Activated naive CD8-positive, alpha-beta T cell (primary cell): Measurements from ENCODE around the gene BFSP2.

Experiments
- H3K27ac Mint-ChIP-seq: one replicate; pipeline ENCODE4 v1.8.0; 2021; ENCODE audit warnings: mixed read lengths
- H3K27me3 Mint-ChIP-seq: one replicate; pipeline ENCODE4 v1.8.0; 2021; ENCODE audit warnings: mixed read lengths
- H3K36me3 Mint-ChIP-seq: one replicate; pipeline ENCODE4 v1.8.0; 2021; ENCODE audit warnings: mixed read lengths
- H3K4me1 Mint-ChIP-seq: one replicate; pipeline ENCODE4 v1.8.0; 2021; ENCODE audit warnings: low read depth, mixed read lengths
- H3K4me3 Mint-ChIP-seq: one replicate; pipeline ENCODE4 v1.8.0; 2021; ENCODE audit warnings: mild to moderate bottlenecking, mixed read lengths
- H3K9me3 Mint-ChIP-seq: one replicate; pipeline ENCODE4 v1.8.0; 2021; ENCODE audit warnings: low read depth, mixed read lengths

BFSP2 gene

GRCh38 chr3:133375403-133375745 is 24.5 kb upstream of the BFSP2 start:
- H3K9me3 Mint-ChIP-seq: no peaks in the 10 kb centered on the region
- H3K4me3 Mint-ChIP-seq: no peak overlapping the region
- peaks cover 2% of the 10 kb centered on the region for H3K36me3 Mint-ChIP-seq
- H3K27me3 Mint-ChIP-seq: no peaks in the 10 kb centered on the region
- no peaks in the 10 kb centered on the region for H3K4me1 Mint-ChIP-seq
- no peak overlapping the region for H3K27ac Mint-ChIP-seq

- Mint-ChIP-seq H3K4me1 (no peaks in the 10 kb centered on the region), H3K27me3 (no peaks in the 10 kb centered on the region), H3K4me3 (no peak overlapping the region), H3K27ac (no peak overlapping the region), H3K36me3 (peaks cover 2% of the 10 kb centered on the region), H3K9me3 (no peaks in the 10 kb centered on the region)
These were observed 23.0 kb upstream of the BFSP2 start for GRCh38 chr3:133376810-133377209.

- H3K27me3 Mint-ChIP-seq: no peaks in the 10 kb centered on the region
- H3K4me3 Mint-ChIP-seq: no peak overlapping the region
- peaks cover 2% of the 10 kb centered on the region for H3K36me3 Mint-ChIP-seq
- H3K9me3 Mint-ChIP-seq: no peaks in the 10 kb centered on the region
- H3K27ac Mint-ChIP-seq: no peak overlapping the region
- no peaks in the 10 kb centered on the region for H3K4me1 Mint-ChIP-seq
These were observed 22.5 kb upstream of the BFSP2 start for GRCh38 chr3:133377396-133377795.

GRCh38 chr3:133379926-133380325 is 19.9 kb upstream of the BFSP2 start:
- no peaks in the 10 kb centered on the region for H3K9me3 Mint-ChIP-seq

GRCh38 chr3:133380481-133381225 is 19.2 kb upstream of the BFSP2 start:
- no peaks in the 10 kb centered on the region for H3K9me3 Mint-ChIP-seq
- H3K4me3 Mint-ChIP-seq: no peak overlapping the region
- no peaks in the 10 kb centered on the region for H3K4me1 Mint-ChIP-seq
- no peak overlapping the region for H3K27ac Mint-ChIP-seq
- no peaks in the 10 kb centered on the region for H3K27me3 Mint-ChIP-seq
- peaks cover 2% of the 10 kb centered on the region for H3K36me3 Mint-ChIP-seq

More at GRCh38 chr3:133379926-133380325, 19.9 kb upstream of the BFSP2 start:
- H3K27me3 Mint-ChIP-seq: no peaks in the 10 kb centered on the region
- H3K4me3 Mint-ChIP-seq: no peak overlapping the region
- H3K27ac Mint-ChIP-seq: no peak overlapping the region
- H3K4me1 Mint-ChIP-seq: no peaks in the 10 kb centered on the region
- H3K36me3 Mint-ChIP-seq: peaks cover 2% of the 10 kb centered on the region

GRCh38 chr3:133381346-133382109 is 18.3 kb upstream of the BFSP2 start:
- Mint-ChIP-seq H3K27me3 (no peaks in the 10 kb centered on the region), H3K36me3 (peaks cover 2% of the 10 kb centered on the region), H3K4me1 (no peaks in the 10 kb centered on the region), H3K9me3 (no peaks in the 10 kb centered on the region), H3K4me3 (no peak overlapping the region), H3K27ac (no peak overlapping the region)

- Mint-ChIP-seq H3K4me1 (no peaks in the 10 kb centered on the region), H3K9me3 (no peaks in the 10 kb centered on the region), H3K27me3 (no peaks in the 10 kb centered on the region), H3K27ac (no peak overlapping the region), H3K36me3 (peaks cover 2% of the 10 kb centered on the region), H3K4me3 (no peak overlapping the region)
These were observed 16.7 kb upstream of the BFSP2 start for GRCh38 chr3:133383175-133383574.

GRCh38 chr3:133383741-133384140 is 16.1 kb upstream of the BFSP2 start:
- Mint-ChIP-seq H3K36me3 (peaks cover 2% of the 10 kb centered on the region), H3K4me3 (no peak overlapping the region), H3K27me3 (no peaks in the 10 kb centered on the region), H3K4me1 (no peaks in the 10 kb centered on the region), H3K9me3 (no peaks in the 10 kb centered on the region), H3K27ac (no peak overlapping the region)

- Mint-ChIP-seq H3K4me3 (no peak overlapping the region), H3K36me3 (no peaks in the 10 kb centered on the region)
These were observed 15.4 kb upstream of the BFSP2 start for GRCh38 chr3:133384331-133385027.

GRCh38 chr3:133386876-133387275 is 13.0 kb upstream of the BFSP2 start:
- H3K27ac Mint-ChIP-seq: no peak overlapping the region
- H3K4me1 Mint-ChIP-seq: no peaks in the 10 kb centered on the region
- H3K27me3 Mint-ChIP-seq: no peaks in the 10 kb centered on the region
- H3K9me3 Mint-ChIP-seq: no peaks in the 10 kb centered on the region
- no peak overlapping the region for H3K4me3 Mint-ChIP-seq
- H3K36me3 Mint-ChIP-seq: no peaks in the 10 kb centered on the region

More at GRCh38 chr3:133384331-133385027, 15.4 kb upstream of the BFSP2 start:
- no peaks in the 10 kb centered on the region for H3K9me3 Mint-ChIP-seq
- no peak overlapping the region for H3K27ac Mint-ChIP-seq
- no peaks in the 10 kb centered on the region for H3K4me1 Mint-ChIP-seq
- no peaks in the 10 kb centered on the region for H3K27me3 Mint-ChIP-seq

GRCh38 chr3:133387341-133387740 is 12.5 kb upstream of the BFSP2 start:
- Mint-ChIP-seq H3K4me1 (no peaks in the 10 kb centered on the region), H3K27ac (no peak overlapping the region), H3K4me3 (no peak overlapping the region), H3K27me3 (no peaks in the 10 kb centered on the region), H3K9me3 (no peaks in the 10 kb centered on the region), H3K36me3 (no peaks in the 10 kb centered on the region)

GRCh38 chr3:133388696-133389395 is 11.0 kb upstream of the BFSP2 start:
- Mint-ChIP-seq H3K9me3 (no peaks in the 10 kb centered on the region), H3K4me3 (no peak overlapping the region), H3K4me1 (peaks cover 2% of the 10 kb centered on the region), H3K36me3 (no peaks in the 10 kb centered on the region), H3K27ac (no peak overlapping the region), H3K27me3 (no peaks in the 10 kb centered on the region)

- H3K4me3 Mint-ChIP-seq: no peak overlapping the region
- H3K4me1 Mint-ChIP-seq: peaks cover 5% of the 10 kb centered on the region
- H3K36me3 Mint-ChIP-seq: no peaks in the 10 kb centered on the region
- no peaks in the 10 kb centered on the region for H3K27me3 Mint-ChIP-seq
- no peak overlapping the region for H3K27ac Mint-ChIP-seq
- H3K9me3 Mint-ChIP-seq: no peaks in the 10 kb centered on the region
These were observed 9.1 kb upstream of the BFSP2 start for GRCh38 chr3:133390715-133391114.

- Mint-ChIP-seq H3K27ac (no peak overlapping the region), H3K4me1 (peaks cover 6% of the 10 kb centered on the region), H3K36me3 (no peaks in the 10 kb centered on the region), H3K4me3 (no peak overlapping the region), H3K9me3 (no peaks in the 10 kb centered on the region), H3K27me3 (no peaks in the 10 kb centered on the region)
These were observed 6.7 kb upstream of the BFSP2 start for GRCh38 chr3:133393204-133393603.
